Osteocyte (in vitro differentiated cells): ENCODE data around the gene SGMS2. TPM values are rescaled to one million over a fixed set of nuclear protein-coding genes. Genes with fewer than 3 reads are reported as not detected.

Source experiments
- DNase-seq: peaks from one replicate; pipeline ENCODE4 v3.0.0; 2021; ENCODE audit warnings: mixed read lengths; ENCODE audit not compliant: unreplicated experiment; ENCODE audit errors: extremely low spot score
- H3K27ac Mint-ChIP-seq: one replicate; pipeline ENCODE4 v1.8.0; 2021; ENCODE audit warnings: mild to moderate bottlenecking, mixed read lengths; ENCODE audit not compliant: unreplicated experiment
- H3K27me3 Mint-ChIP-seq: one replicate; pipeline ENCODE4 v1.8.0; 2021; ENCODE audit warnings: mixed read lengths; ENCODE audit not compliant: unreplicated experiment
- H3K36me3 Mint-ChIP-seq: one replicate; pipeline ENCODE4 v1.8.0; 2021; ENCODE audit warnings: mixed read lengths; ENCODE audit not compliant: unreplicated experiment
- H3K4me1 Mint-ChIP-seq: one replicate; pipeline ENCODE4 v1.8.0; 2021; ENCODE audit warnings: mixed read lengths; ENCODE audit not compliant: unreplicated experiment
- H3K4me3 Mint-ChIP-seq: one replicate; pipeline ENCODE4 v1.8.0; 2021; ENCODE audit warnings: mild to moderate bottlenecking, moderate library complexity, mixed read lengths; ENCODE audit not compliant: unreplicated experiment
- H3K9me3 Mint-ChIP-seq: one replicate; pipeline ENCODE4 v1.8.0; 2021; ENCODE audit warnings: mixed read lengths; ENCODE audit not compliant: unreplicated experiment
- CTCF ChIP-seq: fragments of 200-600 bp; sonication (generic); IDR thresholded peaks from 2 replicates; pipeline ENCODE4 v1.5.0; 2021; ENCODE audit warnings: antibody characterized with exemption, mild to moderate bottlenecking, moderate library complexity
- long read RNA-seq: library from polyadenylated mRNA; unstranded; transcript quantifications from one replicate; pipeline ENCODE4 v2.0.0, GENCODE V29; 2021
- total RNA-seq: library from RNA; stranded (reverse); gene quantifications from 2 replicates; pipeline ENCODE4 v1.2.1, GENCODE V29; 2021

Gene SGMS2
- total RNA-seq: 15.6 and 17.1 TPM in 2 replicates
- long read RNA-seq, full-length matches to known transcripts: 9 of 15 reads
- long read RNA-seq, partial matches to known transcripts: 0 of 15 reads
- long read RNA-seq, other reads (novel, unspliced or antisense): 6 of 15 reads

GRCh38 chr4:107824350-107825071 lies at the start of gene SGMS2:
TSS of gene SGMS2 (plus strand) at chr4:107824932. CDS start at chr4:107895554, 70,622 bp downstream.
- Mint-ChIP-seq H3K4me1 (peaks cover 28% of the 10 kb centered on the region), H3K9me3 (no peaks in the 10 kb centered on the region), H3K4me3 (peak within 1 kb of the TSS; percentile 96), H3K36me3 (no peaks in the 10 kb centered on the region), H3K27ac (peak within 1 kb of the TSS; percentile 98), H3K27me3 (no peaks in the 10 kb centered on the region)
- peak; percentile 94 for DNase-seq
- no peak for TF ChIP-seq CTCF

- peaks cover 2% of the 10 kb centered on the region for H3K36me3 Mint-ChIP-seq
- TF ChIP-seq CTCF: no peak
- DNase-seq: no peak
- H3K4me1 Mint-ChIP-seq: no peaks in the 10 kb centered on the region
- peaks cover 11% of the 10 kb centered on the region for H3K9me3 Mint-ChIP-seq
- peaks cover 56% of the 10 kb centered on the region for H3K27me3 Mint-ChIP-seq
- H3K4me3 Mint-ChIP-seq: no peak overlapping the region
- no peak overlapping the region for H3K27ac Mint-ChIP-seq
Observed at GRCh38 chr4:107777890-107778289, 46.8 kb upstream of the SGMS2 start.

GRCh38 chr4:107778784-107779530 lies 45.8 kb upstream of the SGMS2 start:
- Mint-ChIP-seq H3K36me3 (peaks cover 2% of the 10 kb centered on the region), H3K4me3 (no peak overlapping the region), H3K4me1 (no peaks in the 10 kb centered on the region), H3K27me3 (peaks cover 61% of the 10 kb centered on the region), H3K9me3 (peaks cover 11% of the 10 kb centered on the region), H3K27ac (no peak overlapping the region)
- DNase-seq: no peak
- TF ChIP-seq CTCF: no peak

GRCh38 chr4:107780665-107781064 lies 44.1 kb upstream of the SGMS2 start:
- Mint-ChIP-seq H3K4me3 (no peak overlapping the region), H3K9me3 (peaks cover 11% of the 10 kb centered on the region), H3K36me3 (peaks cover 2% of the 10 kb centered on the region), H3K27ac (no peak overlapping the region), H3K4me1 (no peaks in the 10 kb centered on the region), H3K27me3 (peaks cover 72% of the 10 kb centered on the region)
- no peak for DNase-seq
- no peak for TF ChIP-seq CTCF

- DNase-seq: no peak
- Mint-ChIP-seq H3K36me3 (no peaks in the 10 kb centered on the region), H3K9me3 (no peaks in the 10 kb centered on the region), H3K4me1 (no peaks in the 10 kb centered on the region), H3K4me3 (no peak overlapping the region), H3K27me3 (peaks cover 57% of the 10 kb centered on the region), H3K27ac (no peak overlapping the region)
- no peak for TF ChIP-seq CTCF
Observed at GRCh38 chr4:107791902-107792301, 32.8 kb upstream of the SGMS2 start.
